ENCODE data around the gene IPO13.
A peak's percentile ranks its signal among the peaks of the same experiment; 100 is the strongest.

IPO13 gene, protein sequence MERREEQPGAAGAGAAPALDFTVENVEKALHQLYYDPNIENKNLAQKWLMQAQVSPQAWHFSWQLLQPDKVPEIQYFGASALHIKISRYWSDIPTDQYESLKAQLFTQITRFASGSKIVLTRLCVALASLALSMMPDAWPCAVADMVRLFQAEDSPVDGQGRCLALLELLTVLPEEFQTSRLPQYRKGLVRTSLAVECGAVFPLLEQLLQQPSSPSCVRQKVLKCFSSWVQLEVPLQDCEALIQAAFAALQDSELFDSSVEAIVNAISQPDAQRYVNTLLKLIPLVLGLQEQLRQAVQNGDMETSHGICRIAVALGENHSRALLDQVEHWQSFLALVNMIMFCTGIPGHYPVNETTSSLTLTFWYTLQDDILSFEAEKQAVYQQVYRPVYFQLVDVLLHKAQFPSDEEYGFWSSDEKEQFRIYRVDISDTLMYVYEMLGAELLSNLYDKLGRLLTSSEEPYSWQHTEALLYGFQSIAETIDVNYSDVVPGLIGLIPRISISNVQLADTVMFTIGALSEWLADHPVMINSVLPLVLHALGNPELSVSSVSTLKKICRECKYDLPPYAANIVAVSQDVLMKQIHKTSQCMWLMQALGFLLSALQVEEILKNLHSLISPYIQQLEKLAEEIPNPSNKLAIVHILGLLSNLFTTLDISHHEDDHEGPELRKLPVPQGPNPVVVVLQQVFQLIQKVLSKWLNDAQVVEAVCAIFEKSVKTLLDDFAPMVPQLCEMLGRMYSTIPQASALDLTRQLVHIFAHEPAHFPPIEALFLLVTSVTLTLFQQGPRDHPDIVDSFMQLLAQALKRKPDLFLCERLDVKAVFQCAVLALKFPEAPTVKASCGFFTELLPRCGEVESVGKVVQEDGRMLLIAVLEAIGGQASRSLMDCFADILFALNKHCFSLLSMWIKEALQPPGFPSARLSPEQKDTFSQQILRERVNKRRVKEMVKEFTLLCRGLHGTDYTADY

GRCh38 chr1:43946236-43947060, at the start of gene IPO13:
TSS of gene IPO13 (plus strand) at chr1:43946950. CDS start at chr1:43947601, 651 bp downstream.
- in situ Hi-C loops (cut with MboI; ENCODE audit: low pct_unique_long_range_greater_than_20kb, low sequenced_read_pairs): no loop called here
- DNase-seq: peak; percentile 97

- no peak for DNase-seq
- in situ Hi-C loops (cut with MboI; ENCODE audit: low pct_unique_long_range_greater_than_20kb, low sequenced_read_pairs): no loop called here
Observed at GRCh38 chr1:43898981-43899380, 47.8 kb upstream of the IPO13 start.

DNA sequence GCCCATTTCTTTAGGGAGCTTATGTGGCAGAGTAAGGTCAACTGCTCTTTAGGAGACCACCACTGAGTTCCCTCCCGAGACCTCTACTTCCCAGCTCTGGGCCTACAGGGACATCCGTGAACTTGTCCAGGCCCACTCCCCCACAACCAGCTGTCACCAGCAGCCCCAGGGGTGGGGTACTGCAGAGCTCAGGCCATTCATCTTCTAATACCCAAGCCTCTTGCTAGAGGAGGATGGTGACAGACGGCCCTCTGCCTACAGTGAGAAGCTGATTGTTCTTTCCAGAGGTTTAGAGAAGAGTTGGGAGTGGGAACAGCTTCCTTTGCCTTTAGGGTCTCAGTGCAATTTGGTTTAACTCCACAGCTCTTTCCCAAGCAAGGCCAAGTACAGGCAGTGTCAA, 46.4 kb upstream of the IPO13 start:
- in situ Hi-C loops (cut with MboI; ENCODE audit: low pct_unique_long_range_greater_than_20kb, low sequenced_read_pairs): no loop called here
- DNase-seq: no peak

GRCh38 chr1:43901196-43901961, 45.4 kb upstream of the IPO13 start:
- in situ Hi-C loops (cut with MboI; ENCODE audit: low pct_unique_long_range_greater_than_20kb, low sequenced_read_pairs): no loop called here
- no peak for DNase-seq

GRCh38 chr1:43902058-43902831, 44.5 kb upstream of the IPO13 start:
- no peak for DNase-seq
- in situ Hi-C loops (cut with MboI; ENCODE audit: low pct_unique_long_range_greater_than_20kb, low sequenced_read_pairs): no loop called here

GRCh38 chr1:43904660-43905551, 41.8 kb upstream of the IPO13 start:
- in situ Hi-C loops (cut with MboI; ENCODE audit: low pct_unique_long_range_greater_than_20kb, low sequenced_read_pairs): no loop called here
- DNase-seq: no peak

DNA sequence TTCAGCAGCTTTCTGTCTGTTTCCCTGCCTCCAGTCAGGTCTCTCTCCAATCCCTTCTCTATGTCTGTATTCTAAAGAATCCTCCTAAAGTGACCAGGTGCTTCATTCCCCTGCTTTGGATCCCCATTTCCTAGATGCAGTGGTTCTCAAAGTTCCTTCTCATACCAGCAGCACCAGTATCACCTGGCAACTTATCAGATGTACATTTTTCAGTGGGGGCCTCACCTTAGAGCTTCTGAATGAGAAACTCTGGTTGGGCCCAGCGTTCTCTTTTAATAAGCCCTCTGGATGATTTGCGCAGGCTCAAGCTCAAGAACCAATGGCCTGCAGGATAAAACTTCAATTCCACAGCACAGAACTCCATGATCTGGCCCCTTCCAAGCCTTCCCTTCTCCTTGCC, 38.5 kb upstream of the IPO13 start:
- no peak for DNase-seq
- in situ Hi-C loops (cut with MboI; ENCODE audit: low pct_unique_long_range_greater_than_20kb, low sequenced_read_pairs): no loop called here

GRCh38 chr1:43908858-43909257, 37.9 kb upstream of the IPO13 start:
- in situ Hi-C loops (cut with MboI; ENCODE audit: low pct_unique_long_range_greater_than_20kb, low sequenced_read_pairs): no loop called here
- DNase-seq: no peak

GRCh38 chr1:43910343-43910742, 36.4 kb upstream of the IPO13 start:
- no peak for DNase-seq
- in situ Hi-C loops (cut with MboI; ENCODE audit: low pct_unique_long_range_greater_than_20kb, low sequenced_read_pairs): no loop called here

GRCh38 chr1:43912607-43913006, 34.1 kb upstream of the IPO13 start:
- no peak for DNase-seq
- in situ Hi-C loops (cut with MboI; ENCODE audit: low pct_unique_long_range_greater_than_20kb, low sequenced_read_pairs): no loop called here

DNA sequence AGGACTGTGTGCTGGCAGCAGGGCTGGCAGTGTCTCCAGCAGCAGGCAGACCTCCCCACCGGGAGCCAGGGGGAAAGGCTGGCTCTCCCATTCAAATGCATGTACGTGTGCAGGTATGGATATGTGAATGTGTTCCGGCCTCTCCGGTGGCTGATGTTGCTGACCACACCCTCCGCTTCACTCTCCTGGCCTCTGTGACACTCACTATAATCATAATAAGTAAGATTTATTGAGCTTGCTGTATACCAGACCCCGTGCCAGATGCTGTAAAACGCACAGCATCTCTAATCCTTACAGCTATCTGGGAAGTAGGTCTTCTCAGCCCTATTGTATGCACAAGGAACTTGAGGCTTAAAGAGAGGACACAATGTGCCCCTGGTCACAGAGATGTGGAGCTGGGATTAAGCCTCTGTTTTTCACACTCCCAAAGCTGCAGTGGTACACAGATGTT, 33.7 kb upstream of the IPO13 start:
- DNase-seq: no peak
- in situ Hi-C loops (cut with MboI; ENCODE audit: low pct_unique_long_range_greater_than_20kb, low sequenced_read_pairs): no loop called here

DNA sequence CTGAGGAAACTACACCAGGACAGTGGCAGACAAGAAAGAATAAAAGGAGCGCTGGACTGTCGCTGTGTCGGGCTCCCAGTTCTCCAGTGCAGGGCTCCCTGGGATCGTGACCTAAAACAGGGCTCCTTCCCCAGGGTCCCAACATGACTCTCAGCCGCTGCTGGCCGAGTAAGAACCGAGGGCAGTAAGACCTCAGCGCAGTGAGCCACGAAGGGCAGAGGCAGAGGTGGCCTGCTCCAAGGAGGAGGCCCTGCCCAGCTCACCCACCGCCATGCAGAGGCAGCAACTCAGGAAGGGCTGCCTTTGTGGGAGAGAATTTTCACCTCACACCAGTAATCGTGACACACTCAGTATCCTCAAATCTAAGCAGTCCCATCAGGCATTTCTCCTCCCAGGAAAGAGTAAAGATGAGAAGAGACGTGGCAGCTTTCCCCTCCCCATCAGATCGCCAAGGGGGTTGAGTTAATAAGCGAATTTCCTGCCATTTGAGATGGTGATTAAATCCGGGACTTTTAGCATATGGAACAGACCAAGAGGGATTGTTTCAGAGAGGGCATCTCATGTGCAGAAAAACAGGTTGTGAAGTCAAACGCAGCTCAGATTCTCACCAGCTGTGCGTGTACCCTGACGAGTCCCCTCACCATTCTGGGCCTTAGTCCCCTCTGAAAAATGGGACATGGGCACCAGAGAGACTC, 32.9 kb upstream of the IPO13 start:
- in situ Hi-C loops (cut with MboI; ENCODE audit: low pct_unique_long_range_greater_than_20kb, low sequenced_read_pairs): no loop called here
- no peak for DNase-seq

- in situ Hi-C loops (cut with MboI; ENCODE audit: low pct_unique_long_range_greater_than_20kb, low sequenced_read_pairs): no loop called here
- DNase-seq: no peak
Observed at GRCh38 chr1:43914576-43915525, 31.9 kb upstream of the IPO13 start.

- in situ Hi-C loops (cut with MboI; ENCODE audit: low pct_unique_long_range_greater_than_20kb, low sequenced_read_pairs): no loop called here
Observed at GRCh38 chr1:43919906-43920305, 26.8 kb upstream of the IPO13 start.

DNA sequence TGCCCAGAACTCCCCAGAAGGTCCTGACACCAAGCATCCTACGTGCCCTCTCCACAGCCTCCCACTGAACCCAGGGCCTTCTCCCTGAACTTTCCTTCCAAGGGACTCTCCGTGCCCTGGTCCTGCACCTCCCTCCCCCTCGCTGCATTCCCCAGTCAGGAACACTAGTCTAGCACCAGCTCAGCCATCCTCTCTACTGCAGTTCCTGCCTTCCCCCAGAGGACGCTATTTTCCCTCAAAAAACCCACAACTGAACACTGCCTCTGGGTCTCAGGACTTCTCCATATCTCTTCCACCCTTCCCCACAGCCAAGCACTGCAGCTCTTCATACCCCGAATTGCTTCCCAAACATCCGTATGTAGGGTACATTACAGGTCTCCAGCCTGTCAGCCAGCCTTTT, 25.7 kb upstream of the IPO13 start:
- in situ Hi-C loops (cut with MboI; ENCODE audit: low pct_unique_long_range_greater_than_20kb, low sequenced_read_pairs): no loop called here
- no peak for DNase-seq

More at GRCh38 chr1:43919906-43920305, 26.8 kb upstream of the IPO13 start:
- no peak for DNase-seq

Data from KBM-7 (cell line).